Suprapubic skin (tissue), 4 donors: ENCODE data around the gene SSX4. TPM values are rescaled to one million over a fixed set of nuclear protein-coding genes. Genes with fewer than 3 reads are reported as not detected.
"Not testable (repeated sequence)": the region's sequence is repeated elsewhere in the genome, so short reads cannot be mapped to it uniquely, and the experiment has no call there.

Source experiments
- DNase-seq, 2 donors: peaks; one replicate each; pipeline ENCODE4 v3.0.0-alpha.2; 2019; ENCODE audit warnings: low spot score in 2 of 2
- H3K27ac ChIP-seq: fragments of 200-600 bp; sonication (generic); one replicate; pipeline ENCODE4 v1.5.1; 2019
- H3K27me3 ChIP-seq: fragments of 200-600 bp; sonication (generic); one replicate; pipeline ENCODE4 v1.5.1; 2019
- H3K36me3 ChIP-seq: fragments of 200-600 bp; sonication (generic); one replicate; pipeline ENCODE4 v1.5.1; 2019
- H3K4me1 ChIP-seq: fragments of 200-600 bp; sonication (generic); one replicate; pipeline ENCODE4 v1.5.1; 2019
- H3K4me3 ChIP-seq: fragments of 200-600 bp; sonication (generic); one replicate; pipeline ENCODE4 v1.5.1; 2019; ENCODE audit warnings: mild to moderate bottlenecking
- H3K9me3 ChIP-seq: fragments of 200-600 bp; sonication (generic); one replicate; pipeline ENCODE4 v1.5.1; 2019
- WGBS: methylation state at CpG from one replicate; pipeline ENCODE4 v1.1.5; 2018; 5-methylcytosine and 5-hydroxymethylcytosine counted together
- total RNA-seq, 4 donors: library from RNA; depleted of rRNA; stranded (reverse); fragments of >200 nt; gene quantifications; one replicate each; pipeline ENCODE4 v1.1.0, GENCODE V29; 2016

The SSX4 gene
- total RNA-seq, 4 donors from 2014 or later = not detected

DNA sequence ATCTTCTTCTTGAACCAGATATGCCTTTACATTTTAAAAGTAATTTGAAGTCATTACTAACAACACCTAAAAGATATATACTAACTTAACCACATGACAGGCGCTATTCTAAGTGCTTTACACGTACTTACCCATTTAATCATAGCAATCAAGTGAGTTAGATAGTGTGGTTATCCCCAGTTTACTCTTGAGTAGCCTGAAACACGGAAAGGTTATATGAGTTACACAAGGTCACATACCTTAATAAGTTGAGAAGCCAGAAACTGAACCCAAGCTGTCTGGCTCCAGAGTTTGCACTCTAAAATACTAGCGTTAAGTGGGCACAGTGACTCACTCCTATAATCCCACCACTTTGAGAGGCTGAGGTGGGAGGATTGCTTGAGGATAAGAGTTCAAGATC is 46.8 kb downstream of the SSX4 start:
- H3K27me3 ChIP-seq, DNase-seq, H3K4me1 ChIP-seq, H3K36me3 ChIP-seq, H3K4me3 ChIP-seq, H3K27ac ChIP-seq, H3K9me3 ChIP-seq: not testable (repeated sequence)
- WGBS = 64% methylated on average over 4 of the region's 4 CpGs

DNA sequence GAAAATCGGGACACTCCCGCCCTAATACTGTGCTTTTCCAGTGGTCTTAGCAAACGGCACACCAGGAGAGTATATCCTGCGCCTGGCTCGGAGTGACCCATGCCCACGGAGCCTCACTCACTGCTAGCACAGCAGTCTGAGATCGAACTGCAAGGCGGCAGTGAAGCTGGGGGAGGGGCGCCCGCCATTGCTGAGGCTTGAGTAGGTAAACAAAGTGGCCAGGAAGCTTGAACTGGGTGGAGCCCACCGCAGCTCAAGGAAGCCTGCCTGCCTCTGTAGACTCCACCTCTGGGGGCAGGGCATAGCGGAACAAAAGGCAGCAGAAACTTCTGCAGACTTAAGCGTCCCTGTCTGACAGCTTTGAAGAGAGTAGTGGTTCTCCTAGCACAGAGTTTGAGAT is 50.4 kb downstream of the SSX4 start:
- H3K4me3 ChIP-seq, H3K36me3 ChIP-seq, H3K9me3 ChIP-seq, DNase-seq, H3K27ac ChIP-seq, H3K27me3 ChIP-seq, H3K4me1 ChIP-seq: not testable (repeated sequence)
- WGBS = 87% methylated on average over 10 of the region's 13 CpGs

Other genes starting within 250 kb of the SSX4 start
- not detected for gene SSX5, start 186.7 kb upstream of the SSX4 start, total RNA-seq
- not detected for gene SSX1, start 128.1 kb upstream of the SSX4 start, total RNA-seq
- not detected for gene SSX3, start 26.8 kb upstream of the SSX4 start, total RNA-seq
- gene SSX4B, start 28.4 kb downstream of the SSX4 start, total RNA-seq = not detected
- 10 to 100 TPM; 24.2 to 63.0 (median 46.2) TPM for gene SLC38A5, start 86.7 kb downstream of the SSX4 start, total RNA-seq
- 10 to 100 TPM; 27.8 to 54.3 (median 47.9) TPM for gene FTSJ1, start 92.7 kb downstream of the SSX4 start, total RNA-seq
- 10 to 100 TPM; 16.7 to 34.5 (median 25.8) TPM for gene PORCN, start 125.5 kb downstream of the SSX4 start, total RNA-seq
- gene EBP, start 138.3 kb downstream of the SSX4 start, total RNA-seq = 10 to 100 TPM; 43.4 to 82.7 (median 71.9) TPM
- gene TBC1D25, start 156.2 kb downstream of the SSX4 start, total RNA-seq = 10 to 100 TPM; 12.9 to 21.2 (median 17.3) TPM
- 100 to 1,000 TPM; 167 to 245 (median 204) TPM for gene RBM3, start 190.9 kb downstream of the SSX4 start, total RNA-seq
- gene WDR13, start 214.0 kb downstream of the SSX4 start, total RNA-seq = 100 to 1,000 TPM in 1 of 4 donors, 10 to 100 TPM in 3; 71.1 to 105 (median 93.2) TPM